ENCODE data around the gene XRN1.

XRN1 gene

DNA sequence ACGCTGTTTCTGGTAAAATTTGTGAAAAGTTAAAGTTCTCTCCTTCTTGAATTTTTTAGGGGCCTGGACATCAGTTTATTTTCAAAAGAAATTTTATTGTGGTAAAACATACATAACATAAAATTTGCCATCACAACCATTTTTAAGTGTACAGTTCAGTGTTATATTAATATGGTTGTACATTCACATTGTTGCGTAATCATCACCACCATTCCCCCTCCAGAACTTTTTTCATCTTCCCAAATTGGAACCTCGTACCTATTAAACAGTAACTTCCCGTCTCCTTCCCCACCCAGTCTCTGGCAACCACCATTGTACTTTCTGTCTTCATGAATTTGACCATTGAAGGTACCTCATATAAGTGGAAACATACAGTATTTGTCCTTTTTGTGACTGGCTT, 23.0 kb upstream of the XRN1 start:
- Histone ChIP-seq H3K27ac (replicated peaks) (no peak overlapping the region), H3K4me3 (replicated peaks; ENCODE audit: insufficient read depth, low read length) (no peak overlapping the region), H3K27me3 (ENCODE audit: insufficient read depth, poor library complexity, severe bottlenecking) (no peaks in the 10 kb centered on the region)
- DNase-seq (ENCODE audit: low read depth in 1 of 2, low spot score in 1 of 2): no peak
- TF ChIP-seq POLR2AphosphoS5 (IDR thresholded peaks at IDR 0.05; ENCODE audit: low read depth) (no peak), CTCF (IDR thresholded peaks at IDR 0.05; ENCODE audit: insufficient read depth, low read length) (no peak), REST (IDR thresholded peaks at IDR 0.05; ENCODE audit: insufficient replicate concordance, low read depth) (no peak), GABPA (IDR thresholded peaks at IDR 0.05; ENCODE audit: low read depth) (no peak), SPI1 (IDR thresholded peaks at IDR 0.05; ENCODE audit: borderline replicate concordance, low read depth) (no peak)

DNA sequence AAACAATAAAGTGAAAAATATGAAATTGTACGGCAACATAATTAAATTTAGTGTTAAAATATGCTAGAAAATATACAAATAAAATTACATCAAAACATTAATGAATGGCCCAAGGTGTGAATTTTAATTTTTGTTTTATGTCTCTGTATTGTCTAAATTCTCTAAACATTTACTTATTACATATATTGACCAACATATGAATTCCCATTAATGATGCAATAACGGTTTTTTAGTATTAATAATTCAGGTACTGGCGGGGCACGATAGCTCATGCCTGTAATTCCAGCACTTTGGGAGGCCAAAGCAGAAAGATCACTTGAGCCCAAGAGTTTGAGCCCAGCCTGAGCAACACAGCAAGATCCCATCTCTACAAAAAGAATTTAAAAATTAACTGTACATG, 20.6 kb upstream of the XRN1 start:
- TF ChIP-seq CTCF (IDR thresholded peaks at IDR 0.05; ENCODE audit: insufficient read depth, low read length) (no peak), REST (IDR thresholded peaks at IDR 0.05; ENCODE audit: insufficient replicate concordance, low read depth) (no peak), POLR2AphosphoS5 (IDR thresholded peaks at IDR 0.05; ENCODE audit: low read depth) (no peak), GABPA (IDR thresholded peaks at IDR 0.05; ENCODE audit: low read depth) (no peak), SPI1 (IDR thresholded peaks at IDR 0.05; ENCODE audit: borderline replicate concordance, low read depth) (no peak)
- no peak overlapping the region for H3K4me3 ChIP-seq (replicated peaks; ENCODE audit: insufficient read depth, low read length)

GRCh38 chr3:142467768-142468167, 19.9 kb upstream of the XRN1 start:
- TF ChIP-seq REST (IDR thresholded peaks at IDR 0.05; ENCODE audit: insufficient replicate concordance, low read depth) (no peak), CTCF (IDR thresholded peaks at IDR 0.05; ENCODE audit: insufficient read depth, low read length) (no peak), POLR2AphosphoS5 (IDR thresholded peaks at IDR 0.05; ENCODE audit: low read depth) (no peak), SPI1 (IDR thresholded peaks at IDR 0.05; ENCODE audit: borderline replicate concordance, low read depth) (no peak), GABPA (IDR thresholded peaks at IDR 0.05; ENCODE audit: low read depth) (no peak)
- no peaks in the 10 kb centered on the region for H3K27me3 ChIP-seq (ENCODE audit: insufficient read depth, poor library complexity, severe bottlenecking)
- H3K4me3 ChIP-seq (replicated peaks; ENCODE audit: insufficient read depth, low read length): no peak overlapping the region
- H3K27ac ChIP-seq (replicated peaks): no peak overlapping the region
- no peak for DNase-seq (ENCODE audit: low read depth in 1 of 2, low spot score in 1 of 2)

More for the DNA sequence above, 20.6 kb upstream of the XRN1 start:
- no peak for DNase-seq (ENCODE audit: low read depth in 1 of 2, low spot score in 1 of 2)
- H3K27ac ChIP-seq (replicated peaks): no peak overlapping the region
- no peaks in the 10 kb centered on the region for H3K27me3 ChIP-seq (ENCODE audit: insufficient read depth, poor library complexity, severe bottlenecking)

Measured in HL-60 (cell line).